K562 (cell line): ENCODE data around the gene TRAPPC1. TPM values are rescaled to one million over a fixed set of nuclear protein-coding genes. Genes with fewer than 3 reads are reported as not detected.

Experiments
- EP400 ChIP-seq: fragments of 450-650 bp; IDR thresholded peaks from 2 replicates; pipeline ENCODE4 v1.6.1; 2017; ENCODE audit warnings: antibody characterized with exemption, mild to moderate bottlenecking, moderate library complexity
- MEF2A ChIP-seq: IDR thresholded peaks from 2 replicates; pipeline ENCODE4 v1.6.1; 2011; ENCODE audit warnings: low read depth, mild to moderate bottlenecking, low read length, moderate library complexity; ENCODE audit not compliant: control insufficient read depth
- NFATC3 ChIP-seq: fragments of 450-650 bp; IDR thresholded peaks from 2 replicates; pipeline ENCODE4 v1.6.1; 2017; ENCODE audit warnings: mild to moderate bottlenecking
- RREB1 ChIP-seq: fragments of 250-450 bp; sonication (Bioruptor Pico); IDR thresholded peaks from 2 replicates; pipeline ENCODE4 v1.4.0; 2020
- SNRNP70 ChIP-seq: fragments of 200-400 bp; formaldehyde crosslinking; optimal IDR thresholded peaks from 2 replicates; pipeline ENCODE3; 2017; ENCODE audit warnings: low read depth, low read length
- TAF1 ChIP-seq: IDR thresholded peaks from 2 replicates; pipeline ENCODE4 v1.6.1; 2011; ENCODE audit warnings: mild to moderate bottlenecking, low read length, moderate library complexity; ENCODE audit not compliant: insufficient read depth, control insufficient read depth, severe bottlenecking; ENCODE audit errors: extremely low read depth
- TAF7 ChIP-seq: fragments of 450-650 bp; IDR thresholded peaks from 2 replicates; pipeline ENCODE4 v1.6.1; 2016; ENCODE audit warnings: missing genetic modification characterization, missing compliant biosample characterization
- ZFPM2 ChIP-seq: fragments of 250-450 bp; sonication (Bioruptor Pico); IDR thresholded peaks from 2 replicates; pipeline ENCODE4 v1.5.1; 2022; ENCODE audit warnings: mild to moderate bottlenecking
- ZNF79 ChIP-seq: fragments of 250-450 bp; sonication (Bioruptor Pico); IDR thresholded peaks from 2 replicates; pipeline ENCODE4 v1.4.0; 2020; ENCODE audit warnings: low read depth, mild to moderate bottlenecking, moderate library complexity
- polyA plus RNA-seq, 8 experiments: library from polyadenylated mRNA; depleted of rRNA in 4 of 8; stranded (reverse) in 5 of 8; unstranded in 3 of 8; fragments of >200 nt; fragmentation: Nextera tagmentation in 2 of 8; fragmentation: Illumina TruSeq in 1 of 8; extraction: Ambion mirVana in 2 of 8; extraction: Trizol in 1 of 8; gene quantifications; 2 replicates each; pipeline versions ENCODE4 v1.2.1 to v1.2.3, GENCODE V29; 2011 to 2014; ENCODE audit warnings: inconsistent platforms in 1 of 8, missing spikeins in 1 of 8
- total RNA-seq, 7 experiments: library from RNA; depleted of rRNA in 6 of 7; stranded (reverse); fragments of >200 nt in 6 of 7; fragmentation: Illumina TruSeq in 2 of 7; extraction: Trizol in 2 of 7; gene quantifications; 2 replicates each; pipeline versions ENCODE4 v1.2.1 to v1.2.3, GENCODE V29; 2011 to 2021; ENCODE audit warnings: low replicate concordance in 1 of 7
- TF ChIP-seq, protein P1 (sequence below), 2 experiments: IDR thresholded peaks; 2 replicates each; pipeline ENCODE4 v1.6.1; 2011; ENCODE audit warnings: borderline replicate concordance in 1 of 2, control low read depth in 1 of 2, low read depth in 1 of 2, low read length in 1 of 2, mild to moderate bottlenecking in 1 of 2, mixed read lengths in 1 of 2, moderate library complexity in 1 of 2; ENCODE audit not compliant: insufficient read depth in 1 of 2, insufficient read length in 1 of 2, poor library complexity in 1 of 2, severe bottlenecking in 1 of 2; ENCODE audit errors: extremely low read depth in 1 of 2
- TF ChIP-seq, protein P2 (sequence below): sonication (generic); formaldehyde crosslinking; IDR thresholded peaks from 2 replicates; pipeline ENCODE4 v1.8.1; 2023; ENCODE audit warnings: missing genetic modification reagents, mild to moderate bottlenecking, borderline replicate concordance
- TF ChIP-seq, protein P3 (sequence below): fragments of 450-650 bp; formaldehyde crosslinking; IDR thresholded peaks from 2 replicates; pipeline ENCODE4 v1.4.0; 2020; ENCODE audit warnings: mild to moderate bottlenecking, moderate library complexity

The TRAPPC1 gene
- total and polyA plus RNA-seq, 9 of the 15 experiments (the other 6 are each of a cell fraction or from before 2014, with no cell fraction given), result 11.7 to 82.8 (median 36.2) TPM

- no peak for TF ChIP-seq TAF1
- no peak for TF ChIP-seq NFATC3
- TF ChIP-seq RREB1, result no peak
- no peak for TF ChIP-seq TAF7 (tag)
- TF ChIP-seq ZNF79 (CRISPR knock-in tag), result no peak
- TF ChIP-seq, protein P1, sequence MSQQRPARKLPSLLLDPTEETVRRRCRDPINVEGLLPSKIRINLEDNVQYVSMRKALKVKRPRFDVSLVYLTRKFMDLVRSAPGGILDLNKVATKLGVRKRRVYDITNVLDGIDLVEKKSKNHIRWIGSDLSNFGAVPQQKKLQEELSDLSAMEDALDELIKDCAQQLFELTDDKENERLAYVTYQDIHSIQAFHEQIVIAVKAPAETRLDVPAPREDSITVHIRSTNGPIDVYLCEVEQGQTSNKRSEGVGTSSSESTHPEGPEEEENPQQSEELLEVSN (IDR thresholded peaks at IDR 0.05; ENCODE audit: borderline replicate concordance in 1 of 2, extremely low read depth in 1 of 2, insufficient read depth in 1 of 2, insufficient read length in 1 of 2, low read depth in 1 of 2, low read length in 1 of 2, poor library complexity in 1 of 2, severe bottlenecking in 1 of 2), result peak; percentile 98 to 99
- TF ChIP-seq, protein P2, sequence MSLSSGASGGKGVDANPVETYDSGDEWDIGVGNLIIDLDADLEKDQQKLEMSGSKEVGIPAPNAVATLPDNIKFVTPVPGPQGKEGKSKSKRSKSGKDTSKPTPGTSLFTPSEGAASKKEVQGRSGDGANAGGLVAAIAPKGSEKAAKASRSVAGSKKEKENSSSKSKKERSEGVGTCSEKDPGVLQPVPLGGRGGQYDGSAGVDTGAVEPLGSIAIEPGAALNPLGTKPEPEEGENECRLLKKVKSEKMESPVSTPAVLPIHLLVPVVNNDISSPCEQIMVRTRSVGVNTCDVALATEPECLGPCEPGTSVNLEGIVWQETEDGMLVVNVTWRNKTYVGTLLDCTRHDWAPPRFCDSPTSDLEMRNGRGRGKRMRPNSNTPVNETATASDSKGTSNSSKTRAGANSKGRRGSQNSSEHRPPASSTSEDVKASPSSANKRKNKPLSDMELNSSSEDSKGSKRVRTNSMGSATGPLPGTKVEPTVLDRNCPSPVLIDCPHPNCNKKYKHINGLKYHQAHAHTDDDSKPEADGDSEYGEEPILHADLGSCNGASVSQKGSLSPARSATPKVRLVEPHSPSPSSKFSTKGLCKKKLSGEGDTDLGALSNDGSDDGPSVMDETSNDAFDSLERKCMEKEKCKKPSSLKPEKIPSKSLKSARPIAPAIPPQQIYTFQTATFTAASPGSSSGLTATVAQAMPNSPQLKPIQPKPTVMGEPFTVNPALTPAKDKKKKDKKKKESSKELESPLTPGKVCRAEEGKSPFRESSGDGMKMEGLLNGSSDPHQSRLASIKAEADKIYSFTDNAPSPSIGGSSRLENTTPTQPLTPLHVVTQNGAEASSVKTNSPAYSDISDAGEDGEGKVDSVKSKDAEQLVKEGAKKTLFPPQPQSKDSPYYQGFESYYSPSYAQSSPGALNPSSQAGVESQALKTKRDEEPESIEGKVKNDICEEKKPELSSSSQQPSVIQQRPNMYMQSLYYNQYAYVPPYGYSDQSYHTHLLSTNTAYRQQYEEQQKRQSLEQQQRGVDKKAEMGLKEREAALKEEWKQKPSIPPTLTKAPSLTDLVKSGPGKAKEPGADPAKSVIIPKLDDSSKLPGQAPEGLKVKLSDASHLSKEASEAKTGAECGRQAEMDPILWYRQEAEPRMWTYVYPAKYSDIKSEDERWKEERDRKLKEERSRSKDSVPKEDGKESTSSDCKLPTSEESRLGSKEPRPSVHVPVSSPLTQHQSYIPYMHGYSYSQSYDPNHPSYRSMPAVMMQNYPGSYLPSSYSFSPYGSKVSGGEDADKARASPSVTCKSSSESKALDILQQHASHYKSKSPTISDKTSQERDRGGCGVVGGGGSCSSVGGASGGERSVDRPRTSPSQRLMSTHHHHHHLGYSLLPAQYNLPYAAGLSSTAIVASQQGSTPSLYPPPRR (CRISPR knock-in tag), result 0 out of 2 replicates have a peak, but pooled peaks have one; percentile 55
- TF ChIP-seq MEF2A, result no peak
- TF ChIP-seq EP400, result peak; percentile 45; the same call in 1 of the 2 replicates
- no peak for TF ChIP-seq SNRNP70
- TF ChIP-seq ZFPM2 (CRISPR knock-in tag), result no peak
- TF ChIP-seq, protein P3, sequence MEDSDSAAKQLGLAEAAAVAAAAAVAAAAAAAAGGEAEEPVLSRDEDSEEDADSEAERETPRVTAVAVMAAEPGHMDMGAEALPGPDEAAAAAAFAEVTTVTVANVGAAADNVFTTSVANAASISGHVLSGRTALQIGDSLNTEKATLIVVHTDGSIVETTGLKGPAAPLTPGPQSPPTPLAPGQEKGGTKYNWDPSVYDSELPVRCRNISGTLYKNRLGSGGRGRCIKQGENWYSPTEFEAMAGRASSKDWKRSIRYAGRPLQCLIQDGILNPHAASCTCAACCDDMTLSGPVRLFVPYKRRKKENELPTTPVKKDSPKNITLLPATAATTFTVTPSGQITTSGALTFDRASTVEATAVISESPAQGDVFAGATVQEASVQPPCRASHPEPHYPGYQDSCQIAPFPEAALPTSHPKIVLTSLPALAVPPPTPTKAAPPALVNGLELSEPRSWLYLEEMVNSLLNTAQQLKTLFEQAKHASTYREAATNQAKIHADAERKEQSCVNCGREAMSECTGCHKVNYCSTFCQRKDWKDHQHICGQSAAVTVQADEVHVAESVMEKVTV (CRISPR knock-in tag), result no peak
Observed at GRCh38 chr17:7915611-7916384, 15.9 kb downstream of the TRAPPC1 start, which contains the start of gene RNF227 (continued).
